DMS53 treated with DMSO at 0.1 percent for 48 hours (cell line): Measurements from ENCODE around the gene TMEM45A.

Experiments used
- DNase-seq: peaks from one replicate; lab custom pipeline; 2025; ENCODE audit not compliant: unreplicated experiment; lab: John Stamatoyannopoulos, UW

TMEM45A gene

GRCh38 chr3:100609963-100610362, 117.5 kb downstream of the TMEM45A start:
- DNase-seq, result no peak

GRCh38 chr3:100611221-100611620, 118.8 kb downstream of the TMEM45A start:
- DNase-seq, result no peak

GRCh38 chr3:100613721-100614390, 121.4 kb downstream of the TMEM45A start:
- peak; percentile 4 for DNase-seq

- DNase-seq, result no peak
These were observed 122.5 kb downstream of the TMEM45A start for GRCh38 chr3:100614941-100615340.

GRCh38 chr3:100615684-100616083, 123.3 kb downstream of the TMEM45A start:
- DNase-seq, result no peak

GRCh38 chr3:100621251-100621650, 128.8 kb downstream of the TMEM45A start:
- DNase-seq, result no peak
